H1 (cell line): ENCODE results near the gene GNAT2. TPM values are rescaled to one million over a fixed set of nuclear protein-coding genes. Genes with fewer than 3 reads are reported as not detected.

Experiments used
- CTCF ChIA-PET: fragments of 300-600 bp; sonication (Branson Sonifier 250); formaldehyde crosslinking; loops from one replicate; lab custom pipeline; 2021; ENCODE audit not compliant: partially characterized antibody; lab: Charles Lee
- POLR2A ChIA-PET: fragments of 300-600 bp; sonication (Branson Sonifier 250); formaldehyde crosslinking; loops from one replicate; lab custom pipeline; 2021; ENCODE audit warnings: inconsistent platforms; ENCODE audit not compliant: partially characterized antibody; lab: Charles Lee
- DNase-seq, 2 experiments: peaks; one replicate each; pipeline versions ENCODE4 v3.0.0 to v3.0.0-alpha.2; 2010 to 2022; ENCODE audit warnings: low spot score in 2 of 2, low read depth in 1 of 2, mixed read lengths in 1 of 2
- FAIRE-seq: peaks from 2 replicates; lab custom pipeline; 2011; peaks lifted over from hg19 to GRCh38; lab: Jason Lieb, UNC
- H2AFZ ChIP-seq: 2 replicates; pipeline ENCODE4 v1.8.1; 2012; ENCODE audit warnings: low read length, inconsistent platforms
- H2AK5ac ChIP-seq: 2 replicates; pipeline ENCODE4 v1.6.1; 2013; ENCODE audit warnings: low read depth, low read length
- H2BK120ac ChIP-seq: replicated peaks from 2 replicates; pipeline ENCODE3; 2013; ENCODE audit warnings: low read depth, low read length, inconsistent platforms
- H2BK12ac ChIP-seq: 2 replicates; pipeline ENCODE4 v1.6.1; 2013; ENCODE audit warnings: low read depth, low read length
- H2BK15ac ChIP-seq: 2 replicates; pipeline ENCODE4 v1.6.1; 2013; ENCODE audit warnings: low read length
- H2BK20ac ChIP-seq: 2 replicates; pipeline ENCODE4 v1.6.1; 2013; ENCODE audit warnings: low read length
- H2BK5ac ChIP-seq: 2 replicates; pipeline ENCODE4 v1.6.1; 2013; ENCODE audit warnings: low read depth, low read length
- H3K14ac ChIP-seq: 2 replicates; pipeline ENCODE4 v1.6.1; 2013; ENCODE audit warnings: inconsistent platforms; ENCODE audit not compliant: insufficient read length
- H3K18ac ChIP-seq: 2 replicates; pipeline ENCODE4 v1.6.1; 2013; ENCODE audit warnings: low read length; ENCODE audit errors: extremely low read depth
- H3K23ac ChIP-seq: 2 replicates; pipeline ENCODE4 v1.6.1; 2013; ENCODE audit warnings: inconsistent platforms; ENCODE audit not compliant: insufficient read length
- H3K23me2 ChIP-seq: 2 replicates; pipeline ENCODE4 v1.6.1; 2013; ENCODE audit warnings: low read depth, low read length
- H3K27ac ChIP-seq: 2 replicates; pipeline ENCODE4 v1.6.1; 2011; ENCODE audit warnings: low read depth, low read length, inconsistent platforms
- H3K27me3 ChIP-seq, 4 experiments: replicated peaks in 1 of 4; 1 replicate in 1 of 4; 2 replicates in 3 of 4; pipeline versions ENCODE4 v1.6.1 to v1.8.1; 2011 to 2013; ENCODE audit warnings: low read length in 3 of 4, mild to moderate bottlenecking in 3 of 4, inconsistent platforms in 2 of 4, mixed read lengths in 2 of 4, moderate library complexity in 1 of 4; ENCODE audit not compliant: control insufficient read depth in 3 of 4, insufficient read depth in 3 of 4; ENCODE audit errors: extremely low read depth in 1 of 4
- H3K36me3 ChIP-seq, 4 experiments: 2 replicates each; pipeline versions ENCODE4 v1.6.1 to v1.8.1; 2011 to 2013; ENCODE audit warnings: mild to moderate bottlenecking in 4 of 4, low read length in 3 of 4, moderate library complexity in 2 of 4, control low read depth in 1 of 4, inconsistent platforms in 1 of 4; ENCODE audit not compliant: insufficient read depth in 4 of 4, control insufficient read depth in 2 of 4
- H3K4ac ChIP-seq: replicated peaks from 2 replicates; pipeline ENCODE3; 2013; ENCODE audit warnings: low read length, low read depth, mixed read lengths, inconsistent platforms; ENCODE audit not compliant: insufficient read length
- H3K4me1 ChIP-seq, 4 experiments: replicated peaks in 1 of 4; 1 replicate in 1 of 4; 2 replicates in 3 of 4; pipeline versions ENCODE4 v1.6.1 to v1.8.1; 2011 to 2013; ENCODE audit warnings: low read length in 3 of 4, inconsistent platforms in 2 of 4, mixed read lengths in 1 of 4; ENCODE audit not compliant: insufficient read depth in 4 of 4, control insufficient read depth in 3 of 4
- H3K4me2 ChIP-seq, 2 experiments: 2 replicates each; pipeline versions ENCODE4 v1.6.1 to v1.8.1; 2011 to 2013; ENCODE audit warnings: low read depth in 2 of 2, low read length in 2 of 2, control low read depth in 1 of 2, inconsistent platforms in 1 of 2, mild to moderate bottlenecking in 1 of 2; ENCODE audit not compliant: insufficient read depth in 1 of 2
- H3K4me3 ChIP-seq, 4 experiments: fragments of 200-600, 300-600 bp in 1 of 4; sonication (generic), shearing (Covaris generic), sonication (Bioruptor Twin) in 1 of 4; 2 replicates each; pipeline versions ENCODE4 v1.5.1 to v1.8.1; 2011 to 2016; ENCODE audit warnings: low read length in 4 of 4, low read depth in 3 of 4, control low read depth in 2 of 4, inconsistent platforms in 2 of 4, mild to moderate bottlenecking in 2 of 4, mixed read lengths in 1 of 4, moderate library complexity in 1 of 4; ENCODE audit not compliant: insufficient read depth in 2 of 4; ENCODE audit errors: extremely low read depth in 1 of 4
- H3K56ac ChIP-seq: replicated peaks from 2 replicates; pipeline ENCODE3; 2013; ENCODE audit warnings: low read depth, mild to moderate bottlenecking, mixed read lengths, low read length, inconsistent platforms; ENCODE audit not compliant: insufficient read length
- H3K79me1 ChIP-seq: 2 replicates; pipeline ENCODE4 v1.6.1; 2013; ENCODE audit warnings: low read depth, low read length, control low read depth
- H3K79me2 ChIP-seq, 2 experiments: 2 replicates each; pipeline versions ENCODE4 v1.6.1 to v1.8.1; 2012 to 2013; ENCODE audit warnings: low read length in 2 of 2, mild to moderate bottlenecking in 2 of 2, inconsistent platforms in 1 of 2; ENCODE audit not compliant: insufficient read depth in 2 of 2, control insufficient read depth in 1 of 2
- H3K9ac ChIP-seq, 4 experiments: replicated peaks in 1 of 4; 1 replicate in 1 of 4; 2 replicates in 3 of 4; pipeline versions ENCODE4 v1.6.1 to v1.8.1; 2011 to 2013; ENCODE audit warnings: low read depth in 3 of 4, low read length in 3 of 4, control low read depth in 2 of 4, mild to moderate bottlenecking in 2 of 4, moderate library complexity in 2 of 4, inconsistent platforms in 1 of 4; ENCODE audit errors: extremely low read depth in 1 of 4
- H3K9me3 ChIP-seq, 2 experiments: 2 replicates each; pipeline versions ENCODE4 v1.6.1 to v1.8.1; 2012 to 2013; ENCODE audit warnings: mild to moderate bottlenecking in 2 of 2, moderate library complexity in 2 of 2, control low read depth in 1 of 2, inconsistent platforms in 1 of 2, low read depth in 1 of 2, low read length in 1 of 2, mixed read lengths in 1 of 2; ENCODE audit not compliant: insufficient read depth in 2 of 2
- H4K20me1 ChIP-seq, 2 experiments: replicated peaks in 1 of 2; 2 replicates each; pipeline versions ENCODE3 to v1.8.1; 2011 to 2013; ENCODE audit warnings: inconsistent platforms in 2 of 2, low read length in 2 of 2, mild to moderate bottlenecking in 1 of 2; ENCODE audit not compliant: insufficient read depth in 2 of 2, control insufficient read depth in 1 of 2
- H4K5ac ChIP-seq: 2 replicates; pipeline ENCODE4 v1.6.1; 2013; ENCODE audit warnings: low read length, low read depth, mixed read lengths, inconsistent platforms; ENCODE audit not compliant: insufficient read length
- H4K8ac ChIP-seq: 2 replicates; pipeline ENCODE4 v1.8.0; 2013; ENCODE audit warnings: mild to moderate bottlenecking, moderate library complexity, low read length, inconsistent platforms; ENCODE audit not compliant: insufficient read depth; ENCODE audit errors: extremely low read depth
- H4K91ac ChIP-seq: replicated peaks from 2 replicates; pipeline ENCODE3; 2013; ENCODE audit warnings: low read length, mixed read lengths, inconsistent platforms; ENCODE audit not compliant: insufficient read length
- CBX8 ChIP-seq: fragments of 300-800, 300-1000 bp; sonication (generic); IDR thresholded peaks from 2 replicates; pipeline ENCODE4 v1.7.1; 2016; ENCODE audit warnings: low read depth, low read length, borderline replicate concordance
- RNF2 ChIP-seq: fragments of 200-900, 300-1000 bp; sonication (generic); IDR thresholded peaks from 2 replicates; pipeline ENCODE4 v1.7.1; 2016; ENCODE audit warnings: borderline replicate concordance, low read depth, mild to moderate bottlenecking, antibody characterized with exemption, low read length; ENCODE audit not compliant: poor library complexity, severe bottlenecking; ENCODE audit errors: missing control alignments
- SIN3A ChIP-seq, 2 experiments: IDR thresholded peaks in 1 of 2; conservative IDR thresholded peaks in 1 of 2; 2 replicates each; pipeline ENCODE4 v1.6.1; 2011 to 2012; ENCODE audit warnings: low read length in 2 of 2, improper control_type of control experiment in 1 of 2, low read depth in 1 of 2, mild to moderate bottlenecking in 1 of 2
- SP1 ChIP-seq: IDR thresholded peaks from 2 replicates; pipeline ENCODE4 v1.6.1; 2011; ENCODE audit warnings: low read depth, low read length
- SRF ChIP-seq: IDR thresholded peaks from 2 replicates; pipeline ENCODE4 v1.6.1; 2011; ENCODE audit warnings: mild to moderate bottlenecking, low read depth, low read length, moderate library complexity
- TBP ChIP-seq: IDR thresholded peaks from 2 replicates; pipeline ENCODE4 v1.6.1; 2011; ENCODE audit warnings: low read depth, low read length, improper control_type of control experiment
- WGBS, 2 experiments: shearing (Covaris generic) in 1 of 2; methylation state at CpG; one replicate each; pipeline versions ENCODE4 v1.1.6 to v1.1.7; 2013 to 2015; ENCODE audit warnings: low lambda C conversion rate in 2 of 2, mixed read lengths in 2 of 2, inconsistent platforms in 1 of 2, low coverage in 1 of 2, missing lambda C conversion rate in 1 of 2; ENCODE audit not compliant: insufficient replicate concordance in 2 of 2, insufficient coverage in 1 of 2, insufficient read length in 1 of 2; ENCODE audit errors: extremely low coverage in 1 of 2, missing lambda C conversion rate in 1 of 2; 5-methylcytosine and 5-hydroxymethylcytosine counted together
- polyA plus RNA-seq, 7 experiments: library from polyadenylated mRNA; depleted of rRNA in 3 of 7; stranded (reverse) in 5 of 7; unstranded in 2 of 7; fragments of >200 nt in 5 of 7; fragments of 200-250 nt in 2 of 7; gene quantifications; 1 replicate in 5 of 7; 2 replicates in 1 of 7; 4 replicates in 1 of 7; pipeline versions ENCODE4 v1.2.1 to v1.2.3, GENCODE V29; 2011 to 2013; ENCODE audit warnings: missing spikeins in 2 of 7, mixed read lengths in 2 of 7
- total RNA-seq: library from RNA; stranded (reverse); fragmentation: NEBNext Ultra II Directional; extraction: Animal tissue kit (Norgen Biotek cat#: 25700); gene quantifications from 2 replicates; pipeline ENCODE4 v1.2.1, GENCODE V29; 2021
- TF ChIP-seq, protein P1 (sequence below), 3 experiments: IDR thresholded peaks; 1 replicate in 2 of 3; 2 replicates in 1 of 3; pipeline versions ENCODE4 v1.5.1 to v1.6.1; 2011; ENCODE audit warnings: low read length in 3 of 3, mild to moderate bottlenecking in 3 of 3, inconsistent platforms in 2 of 3, low read depth in 1 of 3, moderate library complexity in 1 of 3; ENCODE audit not compliant: insufficient read depth in 1 of 3; ENCODE audit errors: control extremely low read depth in 1 of 3
- TF ChIP-seq, protein P2 (sequence below): IDR thresholded peaks from 2 replicates; pipeline ENCODE4 v1.6.1; 2012; ENCODE audit warnings: inconsistent platforms

The GNAT2 gene
- total and polyA plus RNA-seq, 2 of the 8 experiments (the other 6 are each of a cell fraction or from before 2014, with no cell fraction given) = 0.05 TPM; not detected in 1

DNA sequence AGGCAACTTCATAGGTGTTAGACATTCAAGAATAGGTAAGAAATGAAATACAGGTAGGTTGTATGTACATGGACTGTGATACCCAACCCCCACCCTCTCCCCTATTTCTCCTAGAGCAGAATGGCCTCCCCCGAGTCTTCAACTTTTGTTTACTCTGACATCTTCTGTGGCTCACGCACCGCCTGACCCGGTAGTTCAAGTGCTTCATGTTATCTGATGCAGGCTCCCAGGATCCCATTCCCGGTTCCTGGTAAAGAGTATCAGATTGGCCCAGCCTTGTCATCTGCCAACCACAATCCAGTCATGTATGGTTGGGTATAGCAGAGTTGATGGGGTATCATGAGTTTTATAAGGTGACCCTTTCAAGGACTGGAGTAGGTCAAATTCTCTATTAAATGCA, 61.9 kb downstream of the GNAT2 start:
- Histone ChIP-seq H3K4me3 (no peak overlapping the region), H3K4me1 (no peaks in the 10 kb centered on the region; a peak in 1 of 7 replicates), H2BK120ac (no peak overlapping the region), H3K14ac (no peak overlapping the region), H3K36me3 (no peaks in the 10 kb centered on the region), H3K9me3 (no peaks in the 10 kb centered on the region), H3K56ac (no peak overlapping the region), H3K79me1 (peaks cover 7% of the 10 kb centered on the region), H3K9ac (no peak overlapping the region), H4K5ac (no peak overlapping the region), H3K18ac (no peak overlapping the region), H3K23me2 (no peaks in the 10 kb centered on the region), H3K4me2 (no peak overlapping the region), H2BK15ac (no peak overlapping the region), H2BK12ac (no peak overlapping the region), H4K8ac (no peak overlapping the region), H3K79me2 (peaks cover 23 to 100% of the 10 kb centered on the region in 2 experiments), H3K4ac (no peak overlapping the region), H3K27ac (no peak overlapping the region), H3K27me3 (no peaks in the 10 kb centered on the region), H2AFZ (no peak overlapping the region), H2AK5ac (no peak overlapping the region), H3K23ac (no peak overlapping the region), H4K20me1 (peaks cover 2% of the 10 kb centered on the region in 2 experiments), H2BK5ac (no peak overlapping the region), H2BK20ac (no peak overlapping the region), H4K91ac (no peak overlapping the region)
- ChIA-PET CTCF (no interaction called here), POLR2A (no interaction called here)
- no peak for FAIRE-seq
- no peak for DNase-seq
- WGBS, 2 experiments = 92% methylated on average over 5 of the region's 5 CpGs; no CpG with 5 or more reads in 1 of the 2 experiments
- TF ChIP-seq TBP (no peak), CBX8 (no peak), SIN3A (conservative IDR thresholded peaks at IDR 0.05 in 1 of 2, IDR thresholded peaks at IDR 0.05 in 1 of 2; ENCODE audit: low read depth in 1 of 2, low read length in 2 of 2) (no peak), SP1 (no peak), RNF2 (no peak), SRF (no peak)
- TF ChIP-seq, protein P1, sequence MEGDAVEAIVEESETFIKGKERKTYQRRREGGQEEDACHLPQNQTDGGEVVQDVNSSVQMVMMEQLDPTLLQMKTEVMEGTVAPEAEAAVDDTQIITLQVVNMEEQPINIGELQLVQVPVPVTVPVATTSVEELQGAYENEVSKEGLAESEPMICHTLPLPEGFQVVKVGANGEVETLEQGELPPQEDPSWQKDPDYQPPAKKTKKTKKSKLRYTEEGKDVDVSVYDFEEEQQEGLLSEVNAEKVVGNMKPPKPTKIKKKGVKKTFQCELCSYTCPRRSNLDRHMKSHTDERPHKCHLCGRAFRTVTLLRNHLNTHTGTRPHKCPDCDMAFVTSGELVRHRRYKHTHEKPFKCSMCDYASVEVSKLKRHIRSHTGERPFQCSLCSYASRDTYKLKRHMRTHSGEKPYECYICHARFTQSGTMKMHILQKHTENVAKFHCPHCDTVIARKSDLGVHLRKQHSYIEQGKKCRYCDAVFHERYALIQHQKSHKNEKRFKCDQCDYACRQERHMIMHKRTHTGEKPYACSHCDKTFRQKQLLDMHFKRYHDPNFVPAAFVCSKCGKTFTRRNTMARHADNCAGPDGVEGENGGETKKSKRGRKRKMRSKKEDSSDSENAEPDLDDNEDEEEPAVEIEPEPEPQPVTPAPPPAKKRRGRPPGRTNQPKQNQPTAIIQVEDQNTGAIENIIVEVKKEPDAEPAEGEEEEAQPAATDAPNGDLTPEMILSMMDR (IDR thresholded peaks at IDR 0.05; ENCODE audit: control extremely low read depth in 1 of 3, insufficient read depth in 1 of 3, low read depth in 1 of 3, low read length in 3 of 3) = no peak
- TF ChIP-seq, protein P2, sequence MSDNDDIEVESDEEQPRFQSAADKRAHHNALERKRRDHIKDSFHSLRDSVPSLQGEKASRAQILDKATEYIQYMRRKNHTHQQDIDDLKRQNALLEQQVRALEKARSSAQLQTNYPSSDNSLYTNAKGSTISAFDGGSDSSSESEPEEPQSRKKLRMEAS = no peak
